HepG2 (cell line): Measurements from ENCODE around the gene APCDD1L. TPM values are rescaled to one million over a fixed set of nuclear protein-coding genes. Genes with fewer than 3 reads are reported as not detected.

ENCODE experiments used
- ATAC-seq: fragments of 200-7000 bp; cut with Tn5 transposase; 3 replicates; pipeline ENCODE4 v1.9.1; 2020; ENCODE audit warnings: mild to moderate bottlenecking, moderate library complexity
- BruUV-seq: library from RNA; stranded (reverse); fragments of 400-500 nt; replicated peaks from 2 replicates; lab custom pipeline; 2021; lab: Mats Ljungman, UMichigan
- CTCF ChIA-PET: fragments of 300-600 bp; formaldehyde crosslinking; extraction: SDS; loops from one replicate; lab custom pipeline; 2021; ENCODE audit warnings: low total read pairs, inconsistent platforms, low intra/inter-chr PET ratio; lab: Yijun Ruan, JAX
- POLR2A ChIA-PET: fragments of 350-600 bp; sonication (Branson Sonifier 250); formaldehyde crosslinking; loops from one replicate; lab custom pipeline; 2020; ENCODE audit warnings: antibody characterized with exemption, inconsistent platforms; lab: Yijun Ruan, JAX
- DNase-seq: peaks from one replicate; pipeline ENCODE4 v3.0.0-alpha.2; 2015; ENCODE audit warnings: low spot score
- FAIRE-seq: peaks from 3 replicates; lab custom pipeline; 2011; peaks lifted over from hg19 to GRCh38; lab: Jason Lieb, UNC
- H2AFZ ChIP-seq: one replicate; pipeline ENCODE4 v1.6.1; 2011; ENCODE audit warnings: low read length, inconsistent platforms
- H3K27ac ChIP-seq: fragments of 300-600 bp; 3 replicates; pipeline ENCODE4 v1.8.0; 2011; ENCODE audit warnings: mixed run types, mild to moderate bottlenecking, mixed read lengths, low read length, inconsistent platforms; ENCODE audit not compliant: insufficient read depth; ENCODE audit errors: extremely low read length
- H3K27me3 ChIP-seq, 2 experiments: fragments of 200-600 bp in 1 of 2; 2 replicates in 1 of 2; 3 replicates in 1 of 2; pipeline versions ENCODE4 v1.6.0 to v1.8.0; 2011; ENCODE audit warnings: low read length in 2 of 2, mild to moderate bottlenecking in 2 of 2, moderate library complexity in 2 of 2, inconsistent platforms in 1 of 2; ENCODE audit not compliant: insufficient read depth in 2 of 2, control insufficient read depth in 1 of 2
- H3K36me3 ChIP-seq, 2 experiments: fragments of 200-600 bp in 1 of 2; replicated peaks in 1 of 2; 2 replicates in 1 of 2; 3 replicates in 1 of 2; pipeline versions ENCODE4 v1.5.1 to v1.8.0; 2011; ENCODE audit warnings: low read length in 2 of 2, inconsistent platforms in 1 of 2; ENCODE audit not compliant: insufficient read depth in 2 of 2, control insufficient read depth in 1 of 2
- H3K4me1 ChIP-seq: 2 replicates; pipeline ENCODE4 v1.5.1; 2012; ENCODE audit warnings: low read length, inconsistent platforms; ENCODE audit not compliant: insufficient read depth
- H3K4me2 ChIP-seq: 2 replicates; pipeline ENCODE4 v1.6.0; 2011; ENCODE audit warnings: low read depth, low read length, inconsistent platforms
- H3K4me3 ChIP-seq, 3 experiments: fragments of 200-600 bp in 1 of 3; sonication (generic), shearing (Covaris generic) in 1 of 3; replicated peaks in 1 of 3; 2 replicates each; pipeline ENCODE4 v1.5.1; 2011 to 2016; ENCODE audit warnings: low read length in 3 of 3, inconsistent platforms in 2 of 3, low read depth in 2 of 3, mild to moderate bottlenecking in 2 of 3, control low read depth in 1 of 3, mixed read lengths in 1 of 3; ENCODE audit not compliant: insufficient read depth in 1 of 3
- H3K79me2 ChIP-seq: one replicate; pipeline ENCODE4 v1.6.1; 2011; ENCODE audit warnings: low read length, inconsistent platforms; ENCODE audit not compliant: insufficient read depth
- H3K9ac ChIP-seq: 2 replicates; pipeline ENCODE4 v1.6.0; 2011; ENCODE audit warnings: mild to moderate bottlenecking, low read depth, low read length, inconsistent platforms; ENCODE audit not compliant: insufficient read depth
- H3K9me3 ChIP-seq: 2 replicates; pipeline ENCODE4 v1.5.1; 2012; ENCODE audit warnings: mild to moderate bottlenecking, low read length
- H4K20me1 ChIP-seq: 2 replicates; pipeline ENCODE4 v1.6.0; 2011; ENCODE audit warnings: inconsistent platforms, mild to moderate bottlenecking, low read length, moderate library complexity; ENCODE audit not compliant: insufficient read depth
- ARNT2 ChIP-seq: sonication (generic); formaldehyde crosslinking; IDR thresholded peaks from 2 replicates; pipeline ENCODE4 v1.8.0; 2022; ENCODE audit warnings: mild to moderate bottlenecking, low read depth, missing genetic modification reagents, moderate library complexity
- CBX5 ChIP-seq: sonication (generic); formaldehyde crosslinking; IDR thresholded peaks from 2 replicates; pipeline ENCODE4 v1.4.0; 2020; ENCODE audit warnings: missing genetic modification reagents, borderline replicate concordance
- ELF3 ChIP-seq: IDR thresholded peaks from 2 replicates; pipeline ENCODE4 v1.6.1; 2016; ENCODE audit warnings: missing genetic modification reagents, missing compliant biosample characterization
- ETV5 ChIP-seq: IDR thresholded peaks from 2 replicates; pipeline ENCODE4 v1.6.1; 2018; ENCODE audit warnings: missing biosample characterization, missing genetic modification reagents, inconsistent platforms, borderline replicate concordance
- FOXP1 ChIP-seq, 2 experiments: fragments of 450-650 bp in 1 of 2; IDR thresholded peaks; 2 replicates each; pipeline ENCODE4 v1.6.1; 2017 to 2018; ENCODE audit warnings: antibody characterized with exemption in 1 of 2
- GABPB1 ChIP-seq: IDR thresholded peaks from 2 replicates; pipeline ENCODE4 v1.6.1; 2016; ENCODE audit warnings: mild to moderate bottlenecking, missing genetic modification reagents, moderate library complexity, missing compliant biosample characterization
- KMT2A ChIP-seq: sonication (generic); formaldehyde crosslinking; IDR thresholded peaks from 2 replicates; pipeline ENCODE4 v1.4.0; 2020; ENCODE audit warnings: missing genetic modification reagents
- SMAD3 ChIP-seq: sonication (generic); formaldehyde crosslinking; IDR thresholded peaks from 2 replicates; pipeline ENCODE4 v1.4.0; 2020; ENCODE audit warnings: missing genetic modification reagents
- SOX5 ChIP-seq: IDR thresholded peaks from 2 replicates; pipeline ENCODE4 v1.6.1; 2016; ENCODE audit warnings: borderline replicate concordance
- ZNF251 ChIP-seq: sonication (generic); formaldehyde crosslinking; IDR thresholded peaks from 2 replicates; pipeline ENCODE4 v1.9.0; 2021; ENCODE audit warnings: mild to moderate bottlenecking, missing genetic modification reagents
- ZNF296 ChIP-seq: sonication (generic); formaldehyde crosslinking; conservative IDR thresholded peaks from 2 replicates; pipeline ENCODE4 v1.5.0; 2020; ENCODE audit warnings: mild to moderate bottlenecking, missing genetic modification reagents
- ZNF326 ChIP-seq: sonication (generic); formaldehyde crosslinking; IDR thresholded peaks from 2 replicates; pipeline ENCODE4 v1.4.0; 2020; ENCODE audit warnings: missing genetic modification reagents, borderline replicate concordance
- ZNF34 ChIP-seq: sonication (generic); formaldehyde crosslinking; IDR thresholded peaks from 2 replicates; pipeline ENCODE4 v1.4.0; 2020; ENCODE audit warnings: mild to moderate bottlenecking, missing genetic modification reagents, borderline replicate concordance
- ZNF460 ChIP-seq: sonication (generic); formaldehyde crosslinking; IDR thresholded peaks from 2 replicates; pipeline ENCODE4 v1.5.1; 2020; ENCODE audit warnings: missing genetic modification reagents, mild to moderate bottlenecking, borderline replicate concordance
- ZNF543 ChIP-seq: sonication (generic); formaldehyde crosslinking; IDR thresholded peaks from 2 replicates; pipeline ENCODE4 v1.4.0; 2020; ENCODE audit warnings: mild to moderate bottlenecking, missing genetic modification reagents
- ZNF660 ChIP-seq: sonication (generic); formaldehyde crosslinking; IDR thresholded peaks from 2 replicates; pipeline ENCODE4 v1.5.1; 2020; ENCODE audit warnings: mild to moderate bottlenecking, low read depth, missing genetic modification reagents, borderline replicate concordance
- ZNF749 ChIP-seq: sonication (generic); formaldehyde crosslinking; IDR thresholded peaks from 2 replicates; pipeline ENCODE4 v1.8.0; 2022; ENCODE audit warnings: mild to moderate bottlenecking, missing genetic modification reagents, moderate library complexity, borderline replicate concordance
- ZSCAN30 ChIP-seq: sonication (generic); formaldehyde crosslinking; IDR thresholded peaks from 2 replicates; pipeline ENCODE4 v1.5.0; 2020; ENCODE audit warnings: mild to moderate bottlenecking, missing genetic modification reagents
- WGBS: methylation state at CpG from one replicate; pipeline ENCODE4 v1.1.6; 2017; ENCODE audit warnings: low lambda C conversion rate; 5-methylcytosine and 5-hydroxymethylcytosine counted together
- in situ Hi-C: cut with HindIII; loops from 2 replicates; pipeline ENCODE4 v1.10.0; 2017; ENCODE audit warnings: low pct_unique_long_range_greater_than_20kb; ENCODE audit not compliant: extremely low pct_ligation_motif_present
- intact Hi-C: fragments of 100-400 bp; cut with micrococcal nuclease; formaldehyde crosslinking; loops from one replicate; pipeline ENCODE4 v1.10.0; 2022; ENCODE audit not compliant: unreplicated experiment
- polyA plus RNA-seq, 8 experiments: library from polyadenylated mRNA; depleted of rRNA in 3 of 8; stranded (reverse) in 7 of 8; unstranded in 1 of 8; fragments of >200 nt; fragmentation: Illumina TruSeq in 4 of 8; extraction: Trizol in 4 of 8; gene quantifications; 2 replicates each; pipeline versions ENCODE4 v1.2.1 to v1.2.3, GENCODE V29; 2011 to 2016; ENCODE audit warnings: low read depth in 4 of 8, missing spikeins in 1 of 8, mixed read lengths in 1 of 8; ENCODE audit not compliant: insufficient read depth in 1 of 8
- total RNA-seq, 5 experiments: library from RNA; depleted of rRNA; stranded (reverse); fragments of >200 nt; fragmentation: Illumina TruSeq; extraction: Trizol; gene quantifications; 2 replicates each; pipeline ENCODE4 v1.2.3, GENCODE V29; 2016; ENCODE audit warnings: low read depth in 1 of 5
- TF ChIP-seq, protein P1 (sequence below): sonication (generic); formaldehyde crosslinking; IDR thresholded peaks from 2 replicates; pipeline ENCODE4 v1.5.0; 2020; ENCODE audit warnings: mild to moderate bottlenecking, missing genetic modification reagents, borderline replicate concordance
- TF ChIP-seq, protein P2 (sequence below): sonication (generic); formaldehyde crosslinking; IDR thresholded peaks from 2 replicates; pipeline ENCODE4 v1.4.0; 2020; ENCODE audit warnings: missing genetic modification reagents, borderline replicate concordance

Gene APCDD1L
- total and polyA plus RNA-seq, 2 of the 13 experiments (the other 11 are each of a cell fraction or from before 2014, with no cell fraction given), result not detected

DNA sequence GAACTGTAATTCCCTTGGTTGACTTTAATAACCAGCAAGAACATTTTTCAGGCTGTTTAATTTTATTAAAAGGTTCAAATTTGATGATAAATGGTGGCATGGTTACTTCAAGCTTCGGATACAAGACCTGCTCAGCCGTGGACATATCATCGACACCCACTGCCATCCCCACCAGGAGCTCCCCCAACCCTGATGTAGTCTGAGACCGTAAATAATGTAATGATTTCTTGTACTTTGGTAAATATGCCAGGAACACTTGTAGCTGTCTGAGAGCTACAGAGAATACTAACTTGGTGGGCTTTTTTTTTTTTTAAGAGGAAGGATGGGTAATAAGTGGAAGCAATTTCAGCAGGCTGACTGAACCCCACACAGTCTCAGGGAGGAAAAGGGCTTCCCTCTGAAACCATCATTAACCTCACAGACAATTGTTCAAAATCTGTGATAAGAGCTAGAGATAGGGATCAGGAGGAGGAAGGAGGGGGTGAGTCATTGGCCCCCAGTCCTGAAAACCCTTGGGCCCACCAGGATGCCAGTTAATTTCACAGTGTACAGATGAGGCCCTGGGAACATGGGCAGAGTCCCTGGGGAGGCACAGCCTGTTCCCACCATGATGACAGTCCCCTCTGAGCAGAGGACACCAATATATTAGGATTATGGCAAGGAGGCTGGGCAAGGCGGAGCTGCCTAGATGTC, 56.0 kb downstream of the APCDD1L start:
- Histone ChIP-seq H3K27me3 (no peaks in the 10 kb centered on the region), H3K9ac (no peak overlapping the region), H3K4me2 (no peak overlapping the region), H4K20me1 (no peaks in the 10 kb centered on the region), H3K79me2 (no peaks in the 10 kb centered on the region), H3K9me3 (peaks cover 5% of the 10 kb centered on the region; the same call in 1 of the 2 replicates), H3K4me3 (no peak overlapping the region), H3K36me3 (no peaks in the 10 kb centered on the region), H3K4me1 (no peaks in the 10 kb centered on the region)
- DNase-seq (no peak), ATAC-seq (no peak)
- in situ Hi-C loops, result no loop called here
- ChIA-PET CTCF (no interaction called here), POLR2A (no interaction called here)
- no TSS peak for BruUV-seq
- 77% methylated on average over 5 of the region's 5 CpGs for WGBS
- no peak for TF ChIP-seq ZSCAN30 (CRISPR knock-in tag)
- TF ChIP-seq FOXP1 (IDR thresholded peaks at IDR 0.05), result no peak
- no peak for TF ChIP-seq FOXP1 (CRISPR knock-in tag; IDR thresholded peaks at IDR 0.05)
- TF ChIP-seq ZNF749 (CRISPR knock-in tag), result no peak
- TF ChIP-seq KMT2A (CRISPR knock-in tag), result no peak
- no peak for TF ChIP-seq SOX5
- TF ChIP-seq ARNT2 (CRISPR knock-in tag), result no peak
- TF ChIP-seq ELF3 (CRISPR knock-in tag), result no peak
- TF ChIP-seq, protein P1, sequence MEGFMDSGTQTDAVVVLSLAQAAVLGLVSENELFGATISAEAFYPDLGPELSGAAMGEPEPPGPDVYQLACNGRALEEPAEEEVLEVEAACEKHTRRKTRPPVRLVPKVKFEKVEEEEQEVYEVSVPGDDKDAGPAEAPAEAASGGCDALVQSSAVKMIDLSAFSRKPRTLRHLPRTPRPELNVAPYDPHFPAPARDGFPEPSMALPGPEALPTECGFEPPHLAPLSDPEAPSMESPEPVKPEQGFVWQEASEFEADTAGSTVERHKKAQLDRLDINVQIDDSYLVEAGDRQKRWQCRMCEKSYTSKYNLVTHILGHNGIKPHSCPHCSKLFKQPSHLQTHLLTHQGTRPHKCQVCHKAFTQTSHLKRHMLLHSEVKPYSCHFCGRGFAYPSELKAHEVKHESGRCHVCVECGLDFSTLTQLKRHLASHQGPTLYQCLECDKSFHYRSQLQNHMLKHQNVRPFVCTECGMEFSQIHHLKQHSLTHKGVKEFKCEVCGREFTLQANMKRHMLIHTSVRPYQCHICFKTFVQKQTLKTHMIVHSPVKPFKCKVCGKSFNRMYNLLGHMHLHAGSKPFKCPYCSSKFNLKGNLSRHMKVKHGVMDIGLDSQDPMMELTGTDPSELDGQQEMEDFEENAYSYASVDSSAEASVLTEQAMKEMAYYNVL (CRISPR knock-in tag), result no peak
- TF ChIP-seq ZNF660 (CRISPR knock-in tag), result no peak
- no peak for TF ChIP-seq ZNF326
- no peak for TF ChIP-seq ZNF460 (CRISPR knock-in tag)
- no peak for TF ChIP-seq ETV5
- TF ChIP-seq GABPB1 (CRISPR knock-in tag), result no peak
- TF ChIP-seq ZNF543 (CRISPR knock-in tag), result no peak
- no peak for TF ChIP-seq SMAD3 (CRISPR knock-in tag)
- TF ChIP-seq CBX5 (CRISPR knock-in tag), result no peak
- no peak for TF ChIP-seq ZNF34
- no peak for TF ChIP-seq ZNF296 (CRISPR knock-in tag)
- TF ChIP-seq, protein P2, sequence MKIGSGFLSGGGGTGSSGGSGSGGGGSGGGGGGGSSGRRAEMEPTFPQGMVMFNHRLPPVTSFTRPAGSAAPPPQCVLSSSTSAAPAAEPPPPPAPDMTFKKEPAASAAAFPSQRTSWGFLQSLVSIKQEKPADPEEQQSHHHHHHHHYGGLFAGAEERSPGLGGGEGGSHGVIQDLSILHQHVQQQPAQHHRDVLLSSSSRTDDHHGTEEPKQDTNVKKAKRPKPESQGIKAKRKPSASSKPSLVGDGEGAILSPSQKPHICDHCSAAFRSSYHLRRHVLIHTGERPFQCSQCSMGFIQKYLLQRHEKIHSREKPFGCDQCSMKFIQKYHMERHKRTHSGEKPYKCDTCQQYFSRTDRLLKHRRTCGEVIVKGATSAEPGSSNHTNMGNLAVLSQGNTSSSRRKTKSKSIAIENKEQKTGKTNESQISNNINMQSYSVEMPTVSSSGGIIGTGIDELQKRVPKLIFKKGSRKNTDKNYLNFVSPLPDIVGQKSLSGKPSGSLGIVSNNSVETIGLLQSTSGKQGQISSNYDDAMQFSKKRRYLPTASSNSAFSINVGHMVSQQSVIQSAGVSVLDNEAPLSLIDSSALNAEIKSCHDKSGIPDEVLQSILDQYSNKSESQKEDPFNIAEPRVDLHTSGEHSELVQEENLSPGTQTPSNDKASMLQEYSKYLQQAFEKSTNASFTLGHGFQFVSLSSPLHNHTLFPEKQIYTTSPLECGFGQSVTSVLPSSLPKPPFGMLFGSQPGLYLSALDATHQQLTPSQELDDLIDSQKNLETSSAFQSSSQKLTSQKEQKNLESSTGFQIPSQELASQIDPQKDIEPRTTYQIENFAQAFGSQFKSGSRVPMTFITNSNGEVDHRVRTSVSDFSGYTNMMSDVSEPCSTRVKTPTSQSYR (CRISPR knock-in tag), result no peak
- TF ChIP-seq ZNF251 (CRISPR knock-in tag), result no peak
- TF ChIP-seq, all 625 proteins: peak for 0
- intact Hi-C loops, result no loop called here
- H2AFZ ChIP-seq, result no peak overlapping the region
- FAIRE-seq, result no peak
- no peak overlapping the region for H3K27ac ChIP-seq
